HEK293 (cell line): Measurements from ENCODE around the gene PPEF2.

ENCODE experiments used
- FEZF1 ChIP-seq: fragments of 450-650 bp; formaldehyde crosslinking; IDR thresholded peaks from 2 replicates; pipeline ENCODE4 v1.5.1; 2016; ENCODE audit warnings: missing biosample characterization, missing genetic modification characterization
- ZNF24 ChIP-seq: fragments of 450-650 bp; formaldehyde crosslinking; IDR thresholded peaks from 2 replicates; pipeline ENCODE4 v1.5.1; 2016; ENCODE audit warnings: missing biosample characterization, missing genetic modification characterization
- ZNF433 ChIP-seq: fragments of 450-650 bp; formaldehyde crosslinking; IDR thresholded peaks from 2 replicates; pipeline ENCODE4 v1.5.1; 2016; ENCODE audit warnings: missing biosample characterization, missing genetic modification characterization, low read depth

DNA sequence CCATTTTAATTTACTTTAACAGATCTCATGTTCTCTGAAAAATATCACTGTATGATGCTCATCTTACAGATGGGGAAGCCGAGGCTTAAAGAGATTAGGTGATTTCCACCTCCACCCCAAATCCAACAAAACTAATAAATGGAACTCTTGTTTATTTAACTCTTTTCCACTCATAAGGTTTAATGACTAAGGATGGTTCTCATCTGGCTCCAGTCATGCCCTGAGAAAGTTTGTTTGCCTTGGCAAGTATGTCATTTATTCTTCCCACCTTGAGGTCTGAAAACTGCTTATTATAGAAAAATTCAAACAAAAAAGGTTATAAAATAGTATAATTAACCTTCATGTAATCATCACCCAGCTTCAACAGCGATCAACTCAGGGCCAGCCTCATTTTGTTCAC is 56.3 kb downstream of the PPEF2 start:
- TF ChIP-seq ZNF433 (tag by site-specific recombination) (no peak), FEZF1 (no peak), ZNF24 (no peak)
